NK-92 treated with Interleukin-12 subunit alpha and Interleukin-12 subunit beta, amount 100 ng/mL, for 24 hours (cell line): ENCODE measurements around the gene CYP4F22.
A peak's percentile ranks its signal among the peaks of the same experiment; 100 is the strongest.
"Not testable (repeated sequence)": the region's sequence is repeated elsewhere in the genome, so short reads cannot be mapped to it uniquely, and the experiment has no call there.

Source experiments
- DNase-seq: peaks from one replicate; lab custom pipeline; 2025; lab: John Stamatoyannopoulos, UW

CYP4F22 gene

DNA sequence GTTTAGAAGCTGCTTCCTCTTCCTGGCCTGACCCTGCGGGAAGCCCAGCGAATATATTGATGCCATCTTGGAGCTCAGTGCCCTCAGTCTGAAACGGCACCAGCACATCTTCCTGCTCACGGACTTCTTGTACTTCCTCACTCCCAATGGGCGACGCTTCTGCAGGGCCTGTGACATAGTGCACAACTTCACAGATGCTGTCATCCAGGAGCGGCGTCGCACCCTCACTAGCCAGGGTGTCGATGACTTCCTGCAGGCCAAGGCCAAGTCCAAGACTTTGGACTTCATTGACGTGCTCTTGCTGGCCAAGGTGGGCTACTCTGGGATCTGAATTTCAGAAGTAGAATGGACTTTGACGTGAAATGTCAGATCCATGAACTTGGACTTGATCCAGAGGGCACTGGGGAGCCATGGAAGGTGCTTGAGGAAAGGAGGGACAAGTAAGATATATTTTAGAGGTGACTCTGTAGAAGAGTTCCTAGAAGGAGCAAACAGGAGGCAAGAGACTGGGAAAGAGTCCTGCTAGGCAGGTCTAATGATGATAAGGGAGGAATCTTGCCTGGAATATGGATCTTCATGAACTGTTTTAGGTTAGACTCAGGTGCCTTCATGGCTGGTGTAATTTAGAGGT lies 68.3 kb downstream of the CYP4F22 start:
- DNase-seq: no peak

DNA sequence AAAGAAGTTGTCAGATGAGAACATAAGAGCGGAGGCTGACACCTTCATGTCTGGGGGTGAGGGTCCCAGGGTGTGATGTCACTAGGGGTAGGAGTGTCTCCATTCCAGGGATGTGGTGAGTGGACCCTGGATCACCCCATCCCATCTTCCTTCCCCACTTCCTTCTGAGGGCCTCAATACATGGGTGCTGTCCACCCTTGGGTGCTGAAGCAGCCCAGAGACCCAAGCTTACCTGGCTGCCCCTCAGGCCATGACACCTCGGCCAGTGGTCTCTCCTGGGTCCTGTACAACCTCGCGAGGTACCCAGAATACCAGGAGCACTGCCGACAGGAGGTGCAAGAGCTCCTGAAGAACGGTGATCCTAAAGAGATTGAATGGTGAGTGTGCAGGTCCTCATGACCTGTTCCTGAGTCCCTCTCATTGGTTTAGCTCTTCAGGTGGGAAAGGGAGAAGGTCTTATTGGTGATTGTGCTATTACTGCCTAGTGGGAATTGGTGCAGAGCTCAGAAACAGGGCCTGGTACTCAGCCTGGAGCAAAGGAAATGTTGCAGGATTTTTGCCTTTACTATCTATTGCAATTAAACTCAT lies 69.0 kb downstream of the CYP4F22 start:
- DNase-seq: no peak

DNA sequence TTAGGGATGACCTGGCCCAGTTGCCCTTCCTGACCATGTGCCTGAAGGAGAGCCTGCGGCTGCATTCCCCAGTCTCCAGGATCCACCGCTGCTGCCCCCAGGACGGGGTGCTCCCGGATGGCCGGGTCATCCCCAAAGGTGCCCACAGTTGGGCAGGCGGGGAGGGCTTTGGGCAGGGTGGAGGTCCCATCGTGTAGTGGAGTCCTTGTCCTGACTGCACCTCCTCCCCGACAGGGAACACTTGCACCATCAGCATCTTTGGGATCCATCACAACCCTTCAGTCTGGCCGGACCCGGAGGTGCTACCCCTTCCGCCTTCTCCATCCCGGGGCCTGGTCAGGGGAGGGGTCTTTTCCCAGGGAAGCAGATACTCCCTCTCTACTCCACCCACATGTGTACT lies 75.0 kb downstream of the CYP4F22 start:
- DNase-seq: no peak

DNA sequence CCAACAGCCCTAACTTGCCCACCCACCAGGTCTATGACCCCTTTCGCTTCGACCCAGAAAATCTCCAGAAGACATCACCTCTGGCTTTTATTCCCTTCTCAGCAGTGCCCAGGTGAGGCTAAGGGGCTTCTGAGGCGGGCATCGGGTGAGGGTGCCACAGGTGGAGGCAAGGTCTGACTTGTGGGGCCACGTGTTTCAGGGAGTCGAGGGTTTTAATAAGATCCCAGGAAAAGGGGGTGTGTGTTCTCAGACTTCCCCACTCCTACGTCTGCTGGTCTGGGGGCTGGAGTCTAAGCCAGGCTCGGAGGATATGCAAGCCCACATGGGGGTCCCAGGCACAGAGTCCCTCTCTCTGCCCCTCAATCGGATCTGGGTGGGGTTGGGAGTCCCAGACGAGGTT lies 75.8 kb downstream of the CYP4F22 start:
- no peak for DNase-seq

DNA sequence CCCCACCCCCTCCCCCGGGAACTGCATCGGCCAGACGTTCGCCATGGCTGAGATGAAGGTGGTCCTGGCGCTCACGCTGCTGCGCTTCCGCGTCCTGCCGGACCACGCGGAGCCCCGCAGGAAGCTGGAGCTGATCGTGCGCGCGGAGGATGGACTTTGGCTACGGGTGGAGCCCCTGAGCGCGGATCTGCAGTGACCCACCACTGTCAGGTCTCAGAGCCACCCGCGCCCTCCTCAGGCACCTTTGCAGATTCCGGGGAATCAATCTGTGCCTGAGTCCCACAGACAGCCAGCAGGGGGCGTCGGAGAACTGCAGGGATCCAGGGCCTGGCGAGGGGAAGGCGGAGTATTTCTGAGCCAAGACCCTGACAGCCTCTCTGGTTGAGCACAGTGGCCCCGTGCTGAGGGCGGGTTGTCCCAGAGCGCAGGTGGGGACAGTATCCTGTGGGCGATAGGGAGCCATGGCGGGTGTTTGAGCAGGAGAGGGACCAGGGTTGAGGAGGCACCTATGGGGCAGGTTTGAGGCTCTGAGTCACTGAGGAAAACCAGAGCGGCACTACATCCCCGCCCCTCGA lies 76.3 kb downstream of the CYP4F22 start:
- DNase-seq: peak; percentile 58

DNA sequence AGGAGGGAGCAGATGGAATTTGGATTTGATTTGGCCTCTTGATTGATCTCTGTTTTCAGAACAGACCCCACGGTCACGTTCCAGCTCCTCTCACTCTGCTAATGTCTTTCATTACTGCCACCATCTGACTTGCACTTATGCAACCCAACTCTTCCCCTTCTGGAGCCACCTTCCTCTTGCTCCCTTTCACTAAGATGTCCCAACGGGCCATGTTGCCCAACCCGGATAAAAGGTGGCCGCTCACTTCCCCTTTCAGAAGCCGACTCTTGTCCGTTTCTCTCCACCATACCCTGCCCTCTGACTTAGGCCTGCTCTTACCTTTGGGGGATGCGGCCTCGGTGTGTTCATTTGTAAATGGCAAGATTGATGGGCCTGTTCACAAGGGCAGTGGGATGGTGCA lies 79.3 kb downstream of the CYP4F22 start:
- DNase-seq: no peak

DNA sequence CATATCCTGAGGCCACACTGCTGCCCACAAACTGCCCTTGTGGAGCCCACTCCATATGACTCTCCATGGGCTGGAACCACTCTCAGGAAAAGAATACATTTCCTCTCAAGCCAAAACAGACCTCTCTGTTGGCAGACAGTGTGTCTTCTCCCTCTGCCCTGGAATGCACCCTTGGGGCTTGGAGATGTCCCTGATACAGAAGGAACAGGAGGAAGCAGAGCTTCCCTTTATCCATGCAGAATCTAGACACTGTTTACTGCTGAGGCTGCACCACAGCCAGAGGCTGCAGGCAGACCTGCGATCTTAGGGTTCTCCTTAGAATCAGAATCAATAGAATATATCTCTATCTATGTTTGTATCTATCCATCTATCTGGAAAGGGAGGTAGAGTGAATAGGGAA lies 79.9 kb downstream of the CYP4F22 start:
- DNase-seq: no peak

DNA sequence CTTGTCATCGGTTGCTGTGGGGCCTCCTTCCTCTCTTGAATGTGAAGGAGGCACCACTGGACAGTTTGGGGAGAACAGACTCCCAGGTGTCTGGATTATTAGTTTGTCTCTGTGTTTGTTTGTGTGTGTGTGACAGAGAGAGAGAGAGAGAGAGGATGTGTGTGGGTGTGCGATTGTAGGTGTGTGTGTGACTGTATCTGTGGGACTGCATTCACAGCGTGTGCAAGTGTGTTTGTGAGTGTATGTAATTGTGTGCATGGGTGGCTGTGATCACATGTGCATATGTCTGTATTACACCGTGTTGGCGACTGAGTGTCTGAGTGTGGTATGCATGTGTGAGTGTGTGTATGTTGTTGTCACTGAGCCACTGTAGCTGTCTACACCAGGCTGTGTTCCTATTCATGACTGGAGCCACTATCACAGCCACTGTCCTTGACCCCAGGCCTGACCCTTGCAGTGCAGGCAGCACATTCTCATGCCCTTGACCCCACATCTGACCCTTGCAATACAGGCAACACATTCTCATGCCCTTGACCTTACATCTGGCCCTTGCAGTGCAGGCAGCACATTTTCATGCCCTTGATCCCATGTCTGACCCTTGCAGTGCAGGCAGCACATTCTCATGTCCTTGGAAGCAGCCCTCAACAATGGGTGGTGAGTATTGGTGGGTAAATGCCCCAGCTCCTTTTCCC lies 81.6 kb downstream of the CYP4F22 start:
- no peak for DNase-seq

DNA sequence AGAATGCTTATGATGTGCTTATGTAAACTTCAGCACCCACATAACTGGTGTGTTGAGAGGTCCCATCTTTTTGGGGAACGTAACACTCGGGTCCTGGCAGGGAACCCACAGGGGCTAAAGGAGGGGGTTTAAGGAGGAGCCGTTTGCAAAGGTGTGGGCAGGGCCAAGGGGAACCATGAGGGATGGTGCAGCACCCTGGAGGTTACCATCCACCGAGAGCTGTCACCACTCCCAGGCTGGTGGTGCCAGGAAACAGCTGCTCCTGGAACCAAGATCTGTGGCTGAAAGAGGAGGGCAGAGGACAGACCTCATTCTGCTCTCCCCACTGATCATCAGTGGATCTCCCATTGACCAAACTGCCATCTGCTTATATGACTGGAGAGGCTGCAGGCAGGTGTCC lies 83.5 kb downstream of the CYP4F22 start:
- DNase-seq: no peak

DNA sequence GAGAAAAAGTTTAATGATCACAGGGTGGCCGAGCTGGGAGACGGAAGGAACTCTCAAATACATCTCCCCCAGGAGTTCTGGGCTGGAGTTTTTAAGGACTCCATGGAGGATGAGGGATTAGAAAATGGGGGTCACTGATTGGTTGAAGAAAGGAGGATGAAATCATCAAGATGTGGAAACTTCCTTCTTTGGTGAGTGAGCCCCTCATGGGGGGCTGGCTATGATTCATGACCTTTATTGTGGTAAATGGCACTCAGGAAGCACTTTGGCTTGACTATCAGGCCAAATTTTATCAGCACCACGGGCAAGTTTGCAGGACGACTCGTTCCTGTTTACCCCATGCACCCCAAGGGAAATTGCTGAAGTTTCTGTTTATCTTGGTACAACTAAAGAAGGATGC lies 84.2 kb downstream of the CYP4F22 start:
- not testable (repeated sequence) for DNase-seq

DNA sequence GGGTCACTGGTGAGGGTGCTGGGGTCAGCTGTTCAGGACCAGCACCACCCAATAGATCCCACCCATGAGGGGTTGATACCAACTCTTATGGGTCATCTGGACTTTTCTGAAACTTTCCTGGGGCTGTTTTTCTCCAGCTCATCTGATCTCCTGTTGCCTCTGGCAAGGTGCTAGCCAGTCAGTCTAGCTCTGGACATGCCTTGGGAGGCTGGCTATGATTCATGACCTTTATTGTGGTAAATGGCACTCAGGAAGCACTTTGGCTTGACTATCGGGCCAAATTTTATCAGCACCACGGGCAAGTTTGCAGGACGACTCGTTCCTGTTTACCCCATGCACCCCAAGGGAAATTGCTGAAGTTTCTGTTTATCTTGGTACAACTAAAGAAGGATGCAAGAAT lies 85.4 kb downstream of the CYP4F22 start:
- not testable (repeated sequence) for DNase-seq

DNA sequence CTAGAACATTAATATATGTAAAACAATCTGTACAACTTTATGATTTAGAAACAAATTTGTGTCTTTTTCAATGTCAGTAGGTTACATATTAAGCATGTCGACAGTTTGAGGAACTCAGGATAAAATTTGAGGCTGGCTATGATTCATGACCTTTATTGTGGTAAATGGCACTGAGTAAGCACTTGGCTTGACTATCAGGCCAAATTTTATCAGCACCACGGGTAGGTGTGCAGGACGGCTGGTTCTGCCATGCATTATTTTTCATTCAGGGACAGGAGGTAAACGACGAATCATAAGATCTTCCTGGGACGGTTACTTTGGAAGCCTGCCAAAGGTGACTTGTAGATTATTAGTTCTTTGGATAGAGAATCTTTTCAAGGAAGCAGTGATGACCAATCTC lies 86.7 kb downstream of the CYP4F22 start:
- no peak for DNase-seq
